ENCODE measurements around the gene ARL2BP. TPM values are rescaled to one million over a fixed set of nuclear protein-coding genes. Genes with fewer than 3 reads are reported as not detected.
"Not testable (repeated sequence)": the region's sequence is repeated elsewhere in the genome, so short reads cannot be mapped to it uniquely, and the experiment has no call there.

Gene ARL2BP
- total RNA-seq, 1 donor from 2014 or later, result 38.5 TPM

GRCh38 chr16:57258910-57259475 lies 13.9 kb downstream of the ARL2BP start:
- intact Hi-C loops (cut with DNase I), result no loop called here
- ATAC-seq (no peak), DNase-seq (ENCODE audit: low spot score) (peak; percentile 37)

- intact Hi-C loops (cut with DNase I), result no loop called here
- ATAC-seq (peak; percentile 36), DNase-seq (ENCODE audit: low spot score) (peak; percentile 61)
Observed at GRCh38 chr16:57260294-57260929, 15.4 kb downstream of the ARL2BP start.

GRCh38 chr16:57261806-57262205 lies 16.7 kb downstream of the ARL2BP start:
- intact Hi-C loops (cut with DNase I), result no loop called here
- ATAC-seq (no peak), DNase-seq (ENCODE audit: low spot score) (peak; percentile 27)

- peak; percentile 56 for DNase-seq (ENCODE audit: low spot score)
- intact Hi-C loops (cut with DNase I), result no loop called here
- ATAC-seq, result no peak
Observed at GRCh38 chr16:57262841-57263540, 17.9 kb downstream of the ARL2BP start.

GRCh38 chr16:57263541-57264351 lies 18.7 kb downstream of the ARL2BP start:
- peak; percentile 48 for DNase-seq (ENCODE audit: low spot score)
- no peak for ATAC-seq
- intact Hi-C loops (cut with DNase I), result no loop called here

GRCh38 chr16:57264381-57264780 lies 19.3 kb downstream of the ARL2BP start:
- intact Hi-C loops (cut with DNase I), result no loop called here
- no peak for ATAC-seq
- DNase-seq (ENCODE audit: low spot score), result peak; percentile 30

- ATAC-seq (no peak), DNase-seq (ENCODE audit: low spot score) (no peak)
- intact Hi-C loops (cut with DNase I), result no loop called here
Observed at GRCh38 chr16:57264950-57265371, 19.9 kb downstream of the ARL2BP start.

GRCh38 chr16:57265850-57266530 lies 20.9 kb downstream of the ARL2BP start:
- intact Hi-C loops (cut with DNase I), result no loop called here
- ATAC-seq (peak; percentile 89), DNase-seq (ENCODE audit: low spot score) (peak; percentile 73)

GRCh38 chr16:57266531-57267260 lies 21.6 kb downstream of the ARL2BP start:
- no peak for ATAC-seq
- DNase-seq (ENCODE audit: low spot score), result no peak
- intact Hi-C loops (cut with DNase I), result no loop called here

- intact Hi-C loops (cut with DNase I); ATAC-seq; DNase-seq (ENCODE audit: low spot score): not testable (repeated sequence)
Observed at GRCh38 chr16:57267343-57267742, 22.3 kb downstream of the ARL2BP start.

GRCh38 chr16:57268804-57269800 lies 24.0 kb downstream of the ARL2BP start:
- no peak for DNase-seq (ENCODE audit: low spot score)
- intact Hi-C loops (cut with DNase I), result no loop called here
- no peak for ATAC-seq

- intact Hi-C loops (cut with DNase I), result no loop called here
- DNase-seq (ENCODE audit: low spot score), result no peak
Observed at GRCh38 chr16:57270221-57271062, 25.4 kb downstream of the ARL2BP start.

GRCh38 chr16:57271063-57271345 lies 25.9 kb downstream of the ARL2BP start:
- DNase-seq (ENCODE audit: low spot score) (no peak), ATAC-seq (no peak)
- intact Hi-C loops (cut with DNase I), result no loop called here

More at GRCh38 chr16:57270221-57271062, 25.4 kb downstream of the ARL2BP start:
- peak; percentile 48 for ATAC-seq

- no peak for DNase-seq (ENCODE audit: low spot score)
- ATAC-seq, result no peak
- intact Hi-C loops (cut with DNase I), result no loop called here
Observed at GRCh38 chr16:57271867-57272495, 26.9 kb downstream of the ARL2BP start.

GRCh38 chr16:57273359-57273758 lies 28.3 kb downstream of the ARL2BP start:
- no peak for DNase-seq (ENCODE audit: low spot score)
- ATAC-seq, result no peak
- intact Hi-C loops (cut with DNase I), result no loop called here

- DNase-seq (ENCODE audit: low spot score) (no peak), ATAC-seq (no peak)
- intact Hi-C loops (cut with DNase I), result no loop called here
Observed at GRCh38 chr16:57273826-57274225, 28.8 kb downstream of the ARL2BP start.

Measured in sciatic nerve (tissue), 2 donors.